Fibroblast of skin of right biceps (primary cell): ENCODE measurements around the gene C16orf89.

Experiments used
- DNase-seq: peaks from one replicate; pipeline ENCODE4 v3.0.0-alpha.2; 2013

Gene C16orf89

GRCh38 chr16:5027575-5028235, 38.1 kb downstream of the C16orf89 start:
- no peak for DNase-seq

GRCh38 chr16:5027086-5027485, 38.7 kb downstream of the C16orf89 start:
- no peak for DNase-seq

GRCh38 chr16:5026664-5027063, 39.1 kb downstream of the C16orf89 start:
- no peak for DNase-seq

GRCh38 chr16:5025171-5025632, 40.6 kb downstream of the C16orf89 start:
- no peak for DNase-seq

- DNase-seq: no peak
Observed at GRCh38 chr16:5024632-5025031, 41.1 kb downstream of the C16orf89 start.

GRCh38 chr16:5022521-5022920, 43.2 kb downstream of the C16orf89 start:
- DNase-seq: no peak

- no peak for DNase-seq
Observed at GRCh38 chr16:5020551-5020950, 45.2 kb downstream of the C16orf89 start.

GRCh38 chr16:5019775-5020174, 46.0 kb downstream of the C16orf89 start:
- DNase-seq: no peak

GRCh38 chr16:5018793-5019192, 47.0 kb downstream of the C16orf89 start:
- DNase-seq: no peak

GRCh38 chr16:5017678-5017969, 48.1 kb downstream of the C16orf89 start:
- no peak for DNase-seq

- no peak for DNase-seq
Observed at GRCh38 chr16:5016967-5017677, 48.6 kb downstream of the C16orf89 start.

- no peak for DNase-seq
Observed at GRCh38 chr16:5015887-5016286, 49.9 kb downstream of the C16orf89 start.

- DNase-seq: no peak
Observed at GRCh38 chr16:5015351-5015750, 50.4 kb downstream of the C16orf89 start.

GRCh38 chr16:5012887-5013286, 52.9 kb downstream of the C16orf89 start:
- DNase-seq: no peak

GRCh38 chr16:5011637-5012036, 54.1 kb downstream of the C16orf89 start:
- no peak for DNase-seq

GRCh38 chr16:5010576-5011329, 55.0 kb downstream of the C16orf89 start:
- no peak for DNase-seq

GRCh38 chr16:5008311-5008731, 57.4 kb downstream of the C16orf89 start:
- DNase-seq: no peak

GRCh38 chr16:5007256-5007655, 58.5 kb downstream of the C16orf89 start:
- no peak for DNase-seq

- no peak for DNase-seq
Observed at GRCh38 chr16:5006348-5007193, 59.2 kb downstream of the C16orf89 start.

GRCh38 chr16:5005916-5006315, 59.8 kb downstream of the C16orf89 start:
- no peak for DNase-seq

- DNase-seq: no peak
Observed at GRCh38 chr16:5004311-5004710, 61.4 kb downstream of the C16orf89 start.

GRCh38 chr16:5003828-5004227, 61.9 kb downstream of the C16orf89 start:
- no peak for DNase-seq

GRCh38 chr16:5003211-5003610, 62.5 kb downstream of the C16orf89 start:
- DNase-seq: no peak
